IMR-90 (cell line): ENCODE measurements around the gene DGKG.

Experiments
- BHLHE40 ChIP-seq: fragments of 150-350 bp; IDR thresholded peaks from 2 replicates; pipeline ENCODE4 v1.6.1; 2016; ENCODE audit warnings: mild to moderate bottlenecking, low read depth, low read length
- CTCF ChIP-seq: conservative IDR thresholded peaks from 2 replicates; pipeline ENCODE4 v1.5.1; 2012; ENCODE audit warnings: mild to moderate bottlenecking, low read depth, low read length, improper control_type of control experiment
- MAZ ChIP-seq: IDR thresholded peaks from 2 replicates; pipeline ENCODE4 v1.6.1; 2012; ENCODE audit warnings: low read depth, mild to moderate bottlenecking, low read length, improper control_type of control experiment, moderate library complexity, borderline replicate concordance
- MXI1 ChIP-seq: IDR thresholded peaks from 2 replicates; pipeline ENCODE4 v1.6.1; 2012; ENCODE audit warnings: low read depth, mild to moderate bottlenecking, low read length, moderate library complexity, borderline replicate concordance
- POLR2A ChIP-seq: IDR thresholded peaks from 2 replicates; pipeline ENCODE4 v1.6.1; 2012; ENCODE audit warnings: mild to moderate bottlenecking, low read depth, low read length
- RAD21 ChIP-seq: IDR thresholded peaks from 2 replicates; pipeline ENCODE4 v1.6.1; 2012; ENCODE audit warnings: low read length, improper control_type of control experiment
- RCOR1 ChIP-seq: IDR thresholded peaks from 2 replicates; pipeline ENCODE4 v1.6.1; 2012; ENCODE audit warnings: mild to moderate bottlenecking, low read length, improper control_type of control experiment; ENCODE audit not compliant: insufficient replicate concordance
- USF2 ChIP-seq: fragments of 150-350 bp; IDR thresholded peaks from 2 replicates; pipeline ENCODE4 v1.6.1; 2017; ENCODE audit warnings: mild to moderate bottlenecking, antibody characterized with exemption, low read length, low read depth

GRCh38 chr3:186171521-186171920 lies 190.5 kb downstream of the DGKG start:
- TF ChIP-seq CTCF (no peak), POLR2A (no peak), MAZ (no peak), RAD21 (no peak), MXI1 (no peak), BHLHE40 (no peak), USF2 (no peak), RCOR1 (no peak)
